Measurements from ENCODE around the gene IFNAR1. TPM values are rescaled to one million over a fixed set of nuclear protein-coding genes. Genes with fewer than 3 reads are reported as not detected.

The IFNAR1 gene
- total and polyA plus RNA-seq, 2 of the 8 experiments (the other 6 are each of a cell fraction or from before 2014, with no cell fraction given), result 3.1 to 17.1 TPM

GRCh38 chr21:33393348-33393747 is 68.6 kb downstream of the IFNAR1 start (continued):
- TF ChIP-seq CHD7 (IDR thresholded peaks at IDR 0.05; ENCODE audit: insufficient replicate concordance, low read length) (no peak), ATF3 (IDR thresholded peaks at IDR 0.05; ENCODE audit: insufficient read depth, low read depth, low read length) (no peak), EZH2 (IDR thresholded peaks at IDR 0.05; ENCODE audit: low read depth, low read length, severe bottlenecking) (no peak), NANOG (IDR thresholded peaks at IDR 0.05; ENCODE audit: insufficient read depth, low read depth, low read length, poor library complexity, severe bottlenecking) (no peak), SIRT6 (IDR thresholded peaks at IDR 0.05; ENCODE audit: low read length) (no peak), HDAC2 (IDR thresholded peaks at IDR 0.05; ENCODE audit: borderline replicate concordance in 1 of 2, low read depth in 2 of 2, low read length in 2 of 2) (no peak), SP2 (IDR thresholded peaks at IDR 0.05; ENCODE audit: low read length) (no peak), TCF12 (IDR thresholded peaks at IDR 0.05; ENCODE audit: low read depth, low read length) (no peak)
